HG03280 (cell line): Measurements from ENCODE around the gene MPRIP.

Experiments used
- ATAC-seq: cut with Tn5 transposase; IDR thresholded peaks from one replicate; pipeline ENCODE4 v1.9.1; 2021; ENCODE audit warnings: mild to moderate bottlenecking, moderate library complexity; ENCODE audit not compliant: unreplicated experiment

Gene MPRIP

DNA sequence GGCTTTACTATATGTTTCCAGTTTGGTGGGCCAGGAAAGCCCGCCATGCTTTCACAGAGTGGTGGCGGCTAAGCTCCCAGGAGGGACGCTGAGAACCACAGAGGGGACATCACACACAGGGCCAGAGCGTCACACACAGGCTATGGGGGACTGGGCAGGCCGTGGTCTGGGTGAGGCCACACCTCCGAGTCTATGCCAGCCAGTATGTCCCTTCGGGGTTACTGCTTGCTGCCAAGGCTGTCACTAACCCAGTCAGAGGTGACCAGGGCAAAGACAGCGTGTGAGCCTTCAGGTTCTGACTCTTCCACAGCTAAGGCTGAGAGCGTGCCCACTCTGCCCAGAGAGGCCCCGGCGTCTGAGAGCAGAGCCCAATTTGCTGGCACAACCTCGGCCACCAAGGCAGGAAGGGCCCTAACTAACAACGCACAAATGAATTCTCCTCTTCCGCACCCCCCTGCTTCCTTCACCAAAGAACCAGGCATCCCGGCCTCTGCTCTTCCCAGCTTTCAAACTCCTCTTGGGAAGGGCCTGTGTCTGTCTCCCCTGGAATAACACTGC, 161.0 kb downstream of the MPRIP start:
- ATAC-seq = no peak

GRCh38 chr17:17204041-17204591, 161.9 kb downstream of the MPRIP start:
- ATAC-seq = no peak

- no peak for ATAC-seq
Measured at GRCh38 chr17:17204635-17205231, 162.5 kb downstream of the MPRIP start.

GRCh38 chr17:17205368-17206123, 163.3 kb downstream of the MPRIP start:
- ATAC-seq = peak; percentile 38

GRCh38 chr17:17206124-17206912, 164.1 kb downstream of the MPRIP start, which contains the start of gene PLD6:
TSS of gene PLD6 (minus strand) at chr17:17206333. CDS start at chr17:17206286, 47 bp downstream.
- peak; percentile 54 for ATAC-seq

- no peak for ATAC-seq
Measured at GRCh38 chr17:17206913-17207335, 164.7 kb downstream of the MPRIP start.

- ATAC-seq = no peak
Measured at GRCh38 chr17:17207998-17208397, 165.7 kb downstream of the MPRIP start.

DNA sequence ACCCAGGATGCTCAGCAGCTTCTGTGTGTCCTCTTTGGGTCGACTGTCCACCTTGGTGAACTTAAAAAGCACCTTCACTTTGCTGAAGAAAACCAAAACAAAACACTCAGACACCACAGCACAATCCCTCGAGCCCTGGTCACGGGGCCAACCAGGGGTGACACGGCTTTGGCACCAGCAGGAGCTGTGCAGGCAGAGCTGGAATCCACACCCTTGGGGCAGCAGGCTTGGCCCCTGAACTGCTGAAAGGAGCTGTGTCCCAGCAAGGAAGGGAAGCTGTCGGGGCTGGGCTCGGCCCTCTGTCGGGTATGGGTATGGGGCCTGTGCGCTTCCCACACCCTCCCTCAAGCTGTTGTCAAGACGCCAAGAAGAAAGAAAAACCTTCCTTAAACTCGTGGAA, 171.5 kb downstream of the MPRIP start:
- ATAC-seq = no peak

GRCh38 chr17:17214646-17215436, 172.6 kb downstream of the MPRIP start:
- no peak for ATAC-seq

- ATAC-seq = no peak
Measured at GRCh38 chr17:17215575-17215974, 173.3 kb downstream of the MPRIP start.

- no peak for ATAC-seq
Measured at GRCh38 chr17:17216236-17216635, 174.0 kb downstream of the MPRIP start.

GRCh38 chr17:17216776-17217175, 174.5 kb downstream of the MPRIP start:
- ATAC-seq = no peak

- no peak for ATAC-seq
Measured at GRCh38 chr17:17217995-17218394, 175.7 kb downstream of the MPRIP start.

- ATAC-seq = no peak
Measured at GRCh38 chr17:17220529-17220928, 178.3 kb downstream of the MPRIP start.

GRCh38 chr17:17221329-17221728, 179.1 kb downstream of the MPRIP start:
- no peak for ATAC-seq

GRCh38 chr17:17223736-17224135, 181.5 kb downstream of the MPRIP start:
- ATAC-seq = no peak

GRCh38 chr17:17224137-17224536, 181.9 kb downstream of the MPRIP start:
- no peak for ATAC-seq

- ATAC-seq = no peak
Measured at GRCh38 chr17:17225901-17226300, 183.6 kb downstream of the MPRIP start.

DNA sequence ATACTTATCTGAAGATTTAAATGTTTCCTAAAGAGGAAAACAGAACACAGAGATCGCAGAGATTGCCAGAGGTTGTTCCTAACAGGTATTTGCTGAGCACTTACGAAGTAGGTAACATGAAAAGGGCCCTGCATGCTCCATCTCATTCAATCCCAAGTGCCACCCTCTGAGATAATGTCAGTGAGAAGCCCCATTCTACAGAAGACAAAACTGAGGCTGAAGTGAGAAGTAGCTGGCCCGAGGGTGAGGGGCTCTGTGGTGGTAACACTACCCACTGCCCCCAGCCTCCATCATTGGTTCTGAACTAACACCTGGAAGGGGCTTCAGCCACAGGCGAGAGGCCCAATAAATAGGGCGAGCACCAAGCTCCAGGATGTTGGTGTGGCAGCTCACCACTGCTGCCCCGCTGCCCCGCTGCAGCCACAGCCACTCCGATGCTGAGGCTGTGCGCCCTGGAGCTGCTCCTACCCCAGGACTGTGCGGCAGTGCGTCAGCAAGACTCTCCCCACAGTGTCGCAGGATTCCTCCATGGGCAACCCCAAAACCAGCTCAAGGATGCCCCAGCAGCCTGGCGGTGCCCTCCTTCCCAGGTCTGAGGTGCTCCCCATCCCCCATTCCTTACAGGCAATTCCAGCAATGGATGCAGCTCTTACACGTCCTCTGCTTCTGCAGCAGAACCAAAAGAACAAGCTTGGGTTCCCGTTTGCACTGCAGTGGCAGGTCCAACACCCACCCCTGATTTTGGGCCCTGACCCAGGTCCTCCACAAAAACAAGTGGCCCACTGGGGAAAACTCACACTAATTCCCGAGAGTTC, 184.4 kb downstream of the MPRIP start:
- no peak for ATAC-seq
